ENCODE measurements around the gene KRTAP5-8.
"Not testable (repeated sequence)": the region's sequence is repeated elsewhere in the genome, so short reads cannot be mapped to it uniquely, and the experiment has no call there.

KRTAP5-8 gene, protein sequence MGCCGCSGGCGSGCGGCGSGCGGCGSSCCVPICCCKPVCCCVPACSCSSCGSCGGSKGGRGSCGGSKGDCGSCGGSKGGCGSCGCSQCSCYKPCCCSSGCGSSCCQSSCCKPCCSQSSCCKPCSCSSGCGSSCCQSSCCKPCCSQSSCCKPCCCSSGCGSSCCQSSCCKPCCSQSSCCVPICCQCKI

DNA sequence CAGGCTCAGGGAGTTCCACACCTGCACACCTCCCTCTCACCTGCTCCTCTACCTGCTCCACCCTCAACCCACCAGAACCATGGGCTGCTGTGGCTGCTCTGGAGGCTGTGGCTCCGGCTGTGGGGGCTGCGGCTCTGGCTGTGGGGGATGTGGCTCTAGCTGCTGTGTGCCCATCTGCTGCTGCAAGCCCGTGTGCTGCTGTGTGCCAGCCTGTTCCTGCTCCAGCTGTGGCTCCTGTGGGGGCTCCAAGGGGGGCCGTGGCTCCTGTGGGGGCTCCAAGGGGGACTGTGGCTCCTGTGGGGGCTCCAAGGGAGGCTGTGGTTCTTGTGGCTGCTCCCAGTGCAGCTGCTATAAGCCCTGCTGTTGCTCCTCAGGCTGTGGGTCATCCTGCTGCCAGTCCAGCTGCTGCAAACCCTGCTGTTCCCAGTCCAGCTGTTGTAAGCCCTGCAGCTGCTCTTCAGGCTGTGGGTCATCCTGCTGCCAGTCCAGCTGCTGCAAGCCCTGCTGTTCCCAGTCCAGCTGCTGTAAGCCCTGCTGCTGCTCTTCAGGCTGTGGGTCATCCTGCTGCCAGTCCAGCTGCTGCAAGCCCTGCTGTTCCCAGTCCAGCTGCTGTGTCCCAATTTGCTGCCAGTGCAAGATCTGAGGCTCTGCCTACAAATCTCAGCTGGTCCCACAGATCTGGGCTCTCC, at the start of gene KRTAP5-8:
Gene KRTAP5-8, plus strand, starts transcription at position 49 of the 689 bp plus-strand sequence. Its CDS starts 31 bp downstream, at position 80.
- not testable (repeated sequence) for DNase-seq

GRCh38 chr11:71488681-71489270, 49.0 kb upstream of the KRTAP5-8 start:
- no peak for DNase-seq

DNA sequence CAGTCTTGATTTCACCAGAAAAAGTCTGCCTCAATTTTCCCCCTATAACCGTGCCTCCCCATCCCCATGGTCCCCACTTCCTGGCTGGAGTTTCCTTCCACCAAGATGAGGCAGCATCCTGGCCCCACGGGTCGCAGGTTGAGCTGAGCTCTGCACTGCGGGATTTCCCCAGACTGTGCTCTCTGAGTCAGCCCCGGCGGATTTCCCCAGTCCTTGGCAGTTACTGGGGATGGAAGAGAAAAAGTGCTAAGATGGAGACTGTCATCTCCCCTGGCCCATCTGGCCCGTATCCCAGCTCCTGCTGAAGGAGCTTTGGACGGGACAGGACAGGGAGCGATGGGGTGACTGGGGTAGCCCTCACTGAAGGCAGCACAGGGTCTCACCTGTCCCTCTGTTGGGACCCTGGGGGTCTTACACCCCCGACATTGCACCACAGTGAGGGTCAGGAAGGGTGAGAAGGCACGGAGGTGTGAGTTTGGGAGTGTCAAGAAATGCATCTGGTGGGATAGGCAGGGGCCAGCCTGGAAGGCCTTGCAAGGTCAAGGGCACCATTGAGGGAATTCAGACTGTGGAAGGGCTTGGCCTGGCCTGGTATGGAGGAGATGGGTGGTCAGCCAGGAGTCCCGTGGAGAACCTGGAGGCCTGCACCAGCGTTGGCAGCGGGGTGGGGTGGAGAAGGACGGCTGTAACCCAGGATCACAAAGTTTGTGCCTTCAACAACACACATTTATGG, 48.3 kb upstream of the KRTAP5-8 start:
- DNase-seq = no peak

GRCh38 chr11:71490044-71490730, 47.6 kb upstream of the KRTAP5-8 start:
- no peak for DNase-seq

- DNase-seq = no peak
Measured at GRCh38 chr11:71490731-71491390, 47.0 kb upstream of the KRTAP5-8 start.

DNA sequence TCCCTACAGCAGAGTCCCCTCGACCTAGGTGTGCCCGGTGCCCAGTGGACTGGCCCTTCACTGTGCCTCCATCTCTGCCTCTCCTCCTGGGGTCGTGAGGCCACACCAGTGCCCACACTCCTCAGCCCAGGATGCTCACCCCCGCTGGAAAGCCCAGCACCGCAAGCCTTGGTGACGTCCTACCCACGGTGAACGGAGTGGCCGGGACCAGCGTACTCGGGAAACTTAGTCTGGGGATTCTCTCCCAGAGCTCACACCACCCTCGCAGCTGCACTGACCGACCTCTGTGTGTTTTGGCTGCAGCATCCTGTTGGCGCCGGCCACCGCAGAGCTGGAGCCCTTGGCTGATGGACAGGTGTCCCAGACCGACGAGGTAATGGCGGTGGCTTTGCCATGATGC, 46.3 kb upstream of the KRTAP5-8 start:
- DNase-seq = no peak

DNA sequence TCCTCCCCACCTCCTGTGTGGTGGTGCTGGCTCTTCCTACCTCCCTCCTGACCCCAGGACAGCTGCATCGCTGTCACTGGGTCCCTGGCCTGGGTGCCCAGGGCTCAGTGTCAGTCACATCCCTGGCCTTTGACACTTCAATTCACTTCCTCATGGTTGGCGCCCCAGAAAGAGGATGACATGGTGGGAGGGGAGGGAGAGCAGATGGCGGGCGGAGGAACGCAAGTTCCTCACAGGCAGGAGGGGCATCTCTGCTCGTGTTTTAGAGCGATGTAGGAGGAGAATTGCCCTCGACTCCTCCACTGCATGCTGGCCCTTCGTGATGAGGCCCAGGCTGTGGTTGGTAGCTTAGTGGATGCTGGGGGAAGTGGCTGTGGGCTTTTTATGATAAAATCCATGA, 45.9 kb upstream of the KRTAP5-8 start:
- no peak for DNase-seq

DNA sequence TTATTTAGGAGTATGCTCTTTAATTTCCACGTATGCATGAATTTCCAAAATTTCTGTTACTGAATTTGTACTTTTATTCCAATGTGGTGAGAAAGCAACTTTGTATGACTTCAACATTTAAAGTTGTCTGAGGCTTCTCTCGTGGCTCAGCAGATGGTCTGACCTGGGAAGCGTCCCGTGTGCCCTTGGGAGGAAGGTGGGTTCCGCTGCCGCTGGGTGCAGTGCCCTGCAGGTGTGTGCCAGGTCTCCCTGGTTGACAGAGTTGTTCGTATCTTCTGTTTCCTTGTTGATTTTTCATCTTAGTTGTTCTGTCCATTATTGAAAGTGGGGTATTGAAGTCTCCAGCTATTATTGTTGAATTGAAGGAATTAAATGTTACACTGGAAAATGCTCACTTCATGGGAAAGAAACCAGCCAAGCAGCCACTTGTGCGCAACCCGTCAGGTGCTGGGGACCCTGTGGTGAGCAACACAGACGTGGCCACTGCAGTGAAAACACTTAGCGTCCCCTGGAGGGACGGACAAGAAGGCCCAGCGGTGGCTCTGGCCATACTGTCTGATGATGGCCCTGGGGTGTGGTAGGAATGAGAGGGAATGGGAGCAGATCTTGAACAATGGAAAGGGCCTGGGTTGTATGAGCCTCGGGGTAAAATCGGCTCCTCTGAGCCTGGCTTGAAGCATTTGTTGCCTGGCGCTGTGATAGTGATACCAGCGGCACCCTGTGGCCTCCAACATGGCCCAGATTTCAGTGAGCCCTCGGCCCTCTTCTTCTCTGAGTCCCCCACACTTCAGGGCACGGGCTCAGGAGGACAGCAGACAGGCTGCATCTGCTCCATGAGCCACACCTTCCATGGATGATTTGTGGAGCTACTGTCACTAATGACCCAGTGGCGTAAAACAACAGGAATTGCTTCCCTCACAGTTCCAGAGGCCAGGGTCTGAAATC, 42.3 kb upstream of the KRTAP5-8 start:
- DNase-seq = no peak

DNA sequence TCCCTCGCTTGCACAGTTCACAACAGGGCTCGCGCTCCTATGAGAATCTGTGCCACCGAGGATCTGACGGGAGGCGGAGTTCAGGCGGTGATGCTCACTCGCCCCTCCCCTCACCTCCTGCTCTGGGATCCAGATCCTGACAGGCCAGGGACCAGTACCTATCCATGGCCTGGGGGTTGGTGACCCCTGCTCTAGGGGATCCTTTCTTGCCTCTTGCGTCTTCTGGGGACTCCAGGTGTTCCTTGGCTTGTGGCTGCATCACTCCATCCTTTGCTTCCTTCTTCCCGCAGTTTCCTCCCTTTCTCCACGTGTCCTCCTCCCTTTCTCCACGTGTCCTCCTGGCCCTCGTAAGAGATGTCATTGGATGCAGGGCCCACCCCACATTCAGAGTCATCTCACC, 41.4 kb upstream of the KRTAP5-8 start:
- DNase-seq = no peak

DNA sequence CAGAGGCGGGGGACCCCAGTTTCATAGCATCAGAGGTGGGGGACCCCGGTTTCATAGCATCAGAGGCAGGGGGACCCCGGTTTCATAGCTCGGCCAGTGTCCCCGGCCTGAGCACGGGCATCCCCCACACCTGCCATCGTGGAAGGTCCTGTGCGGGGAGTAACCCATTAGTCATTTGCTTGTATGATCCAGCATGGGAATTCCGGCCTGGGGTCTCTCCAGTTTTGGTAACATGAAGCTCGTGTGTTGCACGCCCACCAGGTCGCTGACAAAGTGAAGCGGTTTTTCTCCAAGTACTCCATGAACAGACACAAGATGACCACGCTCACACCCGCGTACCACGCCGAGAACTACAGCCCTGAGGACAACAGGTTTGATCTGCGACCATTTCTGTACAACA, 39.7 kb upstream of the KRTAP5-8 start:
- no peak for DNase-seq

DNA sequence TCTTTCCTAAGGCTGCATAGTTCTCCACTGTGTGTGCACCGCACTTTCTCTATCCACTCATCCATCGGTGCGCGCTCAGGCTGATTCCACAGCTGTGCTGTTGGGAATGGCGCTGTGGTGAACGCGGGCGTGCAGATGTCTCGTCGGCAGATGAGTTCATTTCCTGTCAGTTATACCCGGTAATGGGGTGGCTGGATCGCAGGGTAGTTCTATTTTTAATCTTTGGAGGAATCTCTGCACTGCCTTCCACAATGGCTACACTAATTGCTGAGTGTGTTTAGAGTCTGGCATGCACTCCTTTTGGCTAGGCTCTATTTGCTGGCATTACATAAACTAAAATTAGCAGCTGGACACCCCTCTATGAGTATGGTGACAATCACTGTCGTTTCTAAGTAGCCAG, 38.7 kb upstream of the KRTAP5-8 start:
- DNase-seq = no peak

- no peak for DNase-seq
Measured at GRCh38 chr11:71499546-71499945, 38.3 kb upstream of the KRTAP5-8 start.

GRCh38 chr11:71500601-71501021, 37.2 kb upstream of the KRTAP5-8 start:
- no peak for DNase-seq

- DNase-seq = no peak
Measured at GRCh38 chr11:71501071-71501985, 36.5 kb upstream of the KRTAP5-8 start.

DNA sequence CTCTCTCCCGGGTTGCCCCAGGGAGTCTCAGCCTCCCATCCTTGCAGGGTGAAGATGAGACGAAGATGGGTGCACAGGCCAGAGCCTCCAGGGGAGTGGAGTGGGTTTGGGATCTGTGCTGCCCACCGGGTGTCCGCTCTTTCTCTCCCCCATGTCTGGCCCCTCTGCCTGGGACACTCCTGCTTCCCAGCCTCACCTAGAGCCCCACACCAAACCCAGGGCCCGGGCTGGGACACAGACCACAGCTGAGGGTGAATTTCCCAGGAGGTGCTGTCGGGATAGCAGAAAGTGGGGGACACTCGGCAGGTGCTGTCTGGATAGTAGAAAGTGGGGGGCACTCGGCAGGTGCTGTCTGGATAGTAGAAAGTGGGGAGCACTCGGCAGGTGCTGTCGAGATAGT, 35.8 kb upstream of the KRTAP5-8 start:
- DNase-seq = no peak

DNA sequence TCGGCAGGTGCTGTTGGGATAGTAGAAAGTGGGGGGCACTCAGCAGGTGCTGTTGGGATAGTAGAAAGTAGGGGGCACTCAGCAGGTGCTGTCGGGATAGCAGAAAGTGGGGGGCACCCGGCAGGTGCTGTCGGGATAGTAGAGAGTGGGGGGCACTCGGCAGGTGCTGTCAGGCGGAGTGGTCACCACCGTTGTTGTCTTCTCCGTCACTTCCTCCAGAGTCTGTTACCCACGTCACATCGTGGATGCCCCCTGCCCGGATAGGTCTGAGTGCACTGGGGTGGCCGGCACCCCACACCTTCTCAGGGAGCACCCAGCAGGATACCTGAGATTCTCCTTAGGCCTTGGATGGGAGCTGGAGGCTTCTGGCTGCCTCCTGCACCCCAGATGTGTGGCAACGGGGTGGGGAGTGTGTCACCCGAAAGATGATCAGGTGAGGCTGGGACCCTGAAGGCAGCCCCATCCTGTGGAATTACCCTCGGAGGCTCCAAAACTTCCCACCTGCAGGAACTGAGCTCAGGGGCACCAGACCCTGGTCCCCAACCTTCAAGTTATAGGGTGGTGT, 34.9 kb upstream of the KRTAP5-8 start:
- DNase-seq = no peak

GRCh38 chr11:71504531-71504930, 33.3 kb upstream of the KRTAP5-8 start:
- no peak for DNase-seq

DNA sequence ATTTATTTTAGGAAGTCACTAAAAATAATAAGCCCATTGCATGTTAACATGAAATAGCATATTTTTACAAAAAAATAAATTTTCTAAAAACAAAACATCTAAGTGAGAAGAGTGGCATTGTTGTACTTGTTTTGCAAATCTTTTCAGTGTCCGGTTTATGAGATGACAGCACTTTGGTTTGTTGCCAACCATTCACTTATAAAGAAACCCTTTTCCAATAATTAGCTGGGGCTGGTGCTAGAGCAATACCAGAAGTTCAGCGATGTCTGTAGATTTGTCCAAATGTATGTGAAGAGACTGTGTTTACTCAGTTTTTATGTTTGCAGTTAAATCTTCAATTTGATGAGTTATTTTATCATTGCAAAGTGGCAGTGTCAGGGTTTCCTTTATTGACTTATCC, 32.8 kb upstream of the KRTAP5-8 start:
- DNase-seq = no peak

GRCh38 chr11:71505781-71506180, 32.0 kb upstream of the KRTAP5-8 start:
- DNase-seq = no peak

- DNase-seq = no peak
Measured at GRCh38 chr11:71507102-71507501, 30.7 kb upstream of the KRTAP5-8 start.
